Measurements from ENCODE around the gene TRPM3.

DNA sequence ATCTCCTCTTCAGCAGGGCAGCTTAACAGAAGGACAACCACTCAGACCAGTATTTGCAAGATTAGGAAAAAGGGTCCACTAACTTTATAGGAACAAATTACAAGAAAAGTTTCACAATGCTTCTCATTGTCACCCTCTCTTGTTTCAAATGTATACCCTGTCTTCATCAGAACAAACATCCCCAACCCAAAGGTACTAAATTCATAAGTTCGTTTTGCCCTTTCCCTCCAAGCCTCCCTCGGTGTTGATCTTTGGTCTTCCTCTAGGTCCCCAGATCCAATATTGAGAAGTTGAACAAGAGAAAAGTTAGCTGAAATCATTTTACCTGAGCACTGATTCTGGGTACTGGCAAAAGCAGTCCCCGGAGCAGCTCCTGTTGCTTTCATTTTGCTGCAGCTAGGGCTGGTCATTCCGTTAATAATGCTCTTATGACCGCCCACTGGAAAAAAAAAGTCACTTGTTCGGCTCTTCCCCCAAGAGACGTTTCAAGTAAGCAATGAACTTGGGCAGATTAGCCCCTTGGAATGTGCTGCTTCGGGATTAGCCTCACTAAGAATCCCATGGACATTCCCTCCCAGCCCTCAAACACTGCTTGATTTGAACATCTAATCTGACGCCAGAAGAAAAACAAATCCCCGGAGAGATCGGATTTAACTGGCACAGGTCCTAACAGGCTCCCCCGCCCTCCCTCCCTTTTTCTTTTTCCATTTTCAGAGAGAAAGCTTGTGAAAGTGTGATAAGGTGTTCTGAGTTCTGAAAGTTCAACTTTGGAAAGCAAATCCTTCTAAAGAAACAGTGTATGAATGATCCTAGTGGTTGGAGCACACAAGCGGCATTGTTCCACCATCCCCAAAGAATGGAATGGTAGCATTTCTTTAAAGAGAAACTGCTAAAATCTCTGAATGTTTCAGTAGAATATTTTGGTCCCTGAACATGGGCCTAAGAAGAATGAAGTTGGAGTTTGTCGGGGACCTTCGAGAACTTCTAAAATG lies 252.5 kb downstream of the TRPM3 start:
- TF ChIP-seq, protein P1, sequence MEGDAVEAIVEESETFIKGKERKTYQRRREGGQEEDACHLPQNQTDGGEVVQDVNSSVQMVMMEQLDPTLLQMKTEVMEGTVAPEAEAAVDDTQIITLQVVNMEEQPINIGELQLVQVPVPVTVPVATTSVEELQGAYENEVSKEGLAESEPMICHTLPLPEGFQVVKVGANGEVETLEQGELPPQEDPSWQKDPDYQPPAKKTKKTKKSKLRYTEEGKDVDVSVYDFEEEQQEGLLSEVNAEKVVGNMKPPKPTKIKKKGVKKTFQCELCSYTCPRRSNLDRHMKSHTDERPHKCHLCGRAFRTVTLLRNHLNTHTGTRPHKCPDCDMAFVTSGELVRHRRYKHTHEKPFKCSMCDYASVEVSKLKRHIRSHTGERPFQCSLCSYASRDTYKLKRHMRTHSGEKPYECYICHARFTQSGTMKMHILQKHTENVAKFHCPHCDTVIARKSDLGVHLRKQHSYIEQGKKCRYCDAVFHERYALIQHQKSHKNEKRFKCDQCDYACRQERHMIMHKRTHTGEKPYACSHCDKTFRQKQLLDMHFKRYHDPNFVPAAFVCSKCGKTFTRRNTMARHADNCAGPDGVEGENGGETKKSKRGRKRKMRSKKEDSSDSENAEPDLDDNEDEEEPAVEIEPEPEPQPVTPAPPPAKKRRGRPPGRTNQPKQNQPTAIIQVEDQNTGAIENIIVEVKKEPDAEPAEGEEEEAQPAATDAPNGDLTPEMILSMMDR (IDR thresholded peaks at IDR 0.05): peak in 1 of 5 experiments; percentile 4
- peak in 1 of 2 donors; percentile 12 for TF ChIP-seq POLR2A (IDR thresholded peaks at IDR 0.05)
